ENCODE data around the gene STK17B. TPM values are rescaled to one million over a fixed set of nuclear protein-coding genes. Genes with fewer than 3 reads are reported as not detected.

STK17B gene
- total and polyA plus RNA-seq, 9 of the 15 experiments (the other 6 are each of a cell fraction or from before 2014, with no cell fraction given) = 2.3 to 17.7 (median 8.5) TPM

DNA sequence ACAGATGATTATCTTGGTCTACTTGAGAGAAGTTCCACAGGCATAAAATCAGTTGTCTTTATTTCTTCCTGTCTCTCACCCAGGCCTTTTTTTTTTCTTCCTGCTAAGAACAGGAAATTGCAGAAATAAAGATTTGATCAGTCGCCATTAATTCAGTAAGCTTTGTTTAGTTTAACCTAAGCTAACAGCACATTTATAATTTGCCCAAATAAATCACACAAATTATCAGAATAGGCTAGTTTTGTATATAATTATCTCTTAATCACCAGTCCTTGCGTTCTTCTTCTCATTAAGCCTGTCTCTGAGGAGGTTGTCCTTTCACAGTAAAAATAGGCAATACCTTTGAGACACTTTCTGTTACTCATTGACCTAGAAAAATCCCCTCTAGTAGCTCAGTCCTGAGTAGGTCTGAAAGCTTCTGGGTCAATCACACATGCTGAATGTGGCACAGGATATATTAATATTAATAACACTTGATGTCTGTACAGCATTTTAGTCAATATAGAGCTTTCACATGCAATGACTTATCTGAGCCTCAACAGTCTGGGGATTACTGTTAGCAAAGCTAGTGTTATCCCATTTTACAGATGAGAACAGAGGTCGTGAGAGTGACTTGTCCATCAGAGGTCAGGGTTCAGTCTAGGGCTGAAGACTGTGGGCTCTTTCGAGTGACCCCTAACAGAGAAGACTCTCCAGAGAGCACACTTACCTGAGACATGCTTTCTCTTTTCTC is 11.2 kb upstream of the STK17B start (continued):
- TF ChIP-seq LCOR (CRISPR knock-in tag; IDR thresholded peaks at IDR 0.05) (no peak), GTF2A2 (tag; IDR thresholded peaks at IDR 0.05) (no peak), DDX20 (tag; IDR thresholded peaks at IDR 0.05; ENCODE audit: low read depth) (no peak), EP300 (IDR thresholded peaks at IDR 0.05; ENCODE audit: low read length) (no peak), RBM17 (IDR thresholded peaks at IDR 0.05; ENCODE audit: borderline replicate concordance, low read depth, low read length) (no peak)

DNA sequence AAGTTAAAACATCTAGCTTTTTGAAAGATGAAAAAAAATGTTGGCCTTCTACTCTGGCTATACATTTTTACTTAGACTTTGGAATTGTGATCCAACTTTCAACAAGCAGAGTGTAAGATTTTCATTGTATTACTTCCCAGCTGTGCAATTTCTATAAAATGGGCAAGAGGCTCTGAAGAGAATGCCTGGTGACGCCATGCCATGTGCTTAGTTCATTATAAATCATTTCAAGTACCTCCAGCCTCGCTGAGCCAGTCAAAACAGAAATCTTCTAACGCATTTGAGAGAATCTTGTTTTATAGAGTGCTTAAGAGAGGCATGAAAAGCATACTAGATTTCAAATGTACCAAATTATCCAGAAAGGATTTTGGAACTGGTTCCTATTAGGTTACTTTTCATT is 10.1 kb upstream of the STK17B start:
- Histone ChIP-seq H3K4me3 (no peak overlapping the region), H3K9me1 (ENCODE audit: control insufficient read depth, insufficient read depth, low read length) (no peaks in the 10 kb centered on the region), H3K4me1 (replicated peaks in 1 of 2; ENCODE audit: control insufficient read depth in 2 of 2, insufficient read depth in 2 of 2, low read length in 2 of 2) (peaks cover 0 to 12% of the 10 kb centered on the region in 2 experiments; a peak in 2 of 5 replicates), H3K36me3 (ENCODE audit: control insufficient read depth, insufficient read depth, low read length) (no peaks in the 10 kb centered on the region), H3K9me3 (replicated peaks; ENCODE audit: control insufficient read depth, insufficient read depth, low read depth, low read length) (no peaks in the 10 kb centered on the region), H3K4me2 (ENCODE audit: insufficient read depth, low read length) (no peak overlapping the region), H3K9ac (ENCODE audit: insufficient read depth in 1 of 2, low read depth in 2 of 2, low read length in 2 of 2) (no peak overlapping the region), H4K20me1 (replicated peaks; ENCODE audit: control insufficient read depth, insufficient read depth, low read length) (no peaks in the 10 kb centered on the region), H2AFZ (ENCODE audit: low read depth, low read length) (no peak overlapping the region), H3K27me3 (ENCODE audit: control insufficient read depth in 2 of 2, insufficient read depth in 2 of 2, low read length in 2 of 2) (no peaks in the 10 kb centered on the region), H3K27ac (ENCODE audit: extremely low read depth, low read depth, low read length) (no peak overlapping the region), H3K79me2 (ENCODE audit: control insufficient read depth, insufficient read depth, low read length) (no peaks in the 10 kb centered on the region)
- FAIRE-seq (no peak), ATAC-seq (no peak), DNase-seq (ENCODE audit: extremely low read depth in 1 of 4, low spot score in 3 of 4) (no peak)
- 67% methylated on average over 3 of the region's 3 CpGs for WGBS (ENCODE audit: insufficient coverage, low coverage, missing lambda C conversion rate)
- in situ Hi-C loops (cut with MboI) (no loop called here), intact Hi-C loops (cut with micrococcal nuclease) (no loop called here)
- POLR2A ChIA-PET = interaction anchor here (0.6 to 1.1 kb wide), 2 partner anchors 53 to 60 kb away, joined by 3 to 5 read pairs; no protein-coding TSS in a partner anchor
- BruUV-seq (replicated peaks) = no TSS peak
- CTCF ChIA-PET (ENCODE audit: low intra/inter-chr PET ratio) = interaction anchor here (0.6 kb wide), 1 partner anchor 104 kb away, joined by 4 read pairs; no protein-coding TSS in a partner anchor
- TF ChIP-seq POLR2H (tag; IDR thresholded peaks at IDR 0.05; ENCODE audit: low read depth) = no peak
- TF ChIP-seq, protein P1, sequence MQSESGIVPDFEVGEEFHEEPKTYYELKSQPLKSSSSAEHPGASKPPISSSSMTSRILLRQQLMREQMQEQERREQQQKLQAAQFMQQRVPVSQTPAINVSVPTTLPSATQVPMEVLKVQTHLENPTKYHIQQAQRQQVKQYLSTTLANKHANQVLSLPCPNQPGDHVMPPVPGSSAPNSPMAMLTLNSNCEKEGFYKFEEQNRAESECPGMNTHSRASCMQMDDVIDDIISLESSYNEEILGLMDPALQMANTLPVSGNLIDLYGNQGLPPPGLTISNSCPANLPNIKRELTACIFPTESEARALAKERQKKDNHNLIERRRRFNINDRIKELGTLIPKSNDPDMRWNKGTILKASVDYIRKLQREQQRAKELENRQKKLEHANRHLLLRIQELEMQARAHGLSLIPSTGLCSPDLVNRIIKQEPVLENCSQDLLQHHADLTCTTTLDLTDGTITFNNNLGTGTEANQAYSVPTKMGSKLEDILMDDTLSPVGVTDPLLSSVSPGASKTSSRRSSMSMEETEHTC (IDR thresholded peaks at IDR 0.05) = no peak
- TF ChIP-seq, protein P2, sequence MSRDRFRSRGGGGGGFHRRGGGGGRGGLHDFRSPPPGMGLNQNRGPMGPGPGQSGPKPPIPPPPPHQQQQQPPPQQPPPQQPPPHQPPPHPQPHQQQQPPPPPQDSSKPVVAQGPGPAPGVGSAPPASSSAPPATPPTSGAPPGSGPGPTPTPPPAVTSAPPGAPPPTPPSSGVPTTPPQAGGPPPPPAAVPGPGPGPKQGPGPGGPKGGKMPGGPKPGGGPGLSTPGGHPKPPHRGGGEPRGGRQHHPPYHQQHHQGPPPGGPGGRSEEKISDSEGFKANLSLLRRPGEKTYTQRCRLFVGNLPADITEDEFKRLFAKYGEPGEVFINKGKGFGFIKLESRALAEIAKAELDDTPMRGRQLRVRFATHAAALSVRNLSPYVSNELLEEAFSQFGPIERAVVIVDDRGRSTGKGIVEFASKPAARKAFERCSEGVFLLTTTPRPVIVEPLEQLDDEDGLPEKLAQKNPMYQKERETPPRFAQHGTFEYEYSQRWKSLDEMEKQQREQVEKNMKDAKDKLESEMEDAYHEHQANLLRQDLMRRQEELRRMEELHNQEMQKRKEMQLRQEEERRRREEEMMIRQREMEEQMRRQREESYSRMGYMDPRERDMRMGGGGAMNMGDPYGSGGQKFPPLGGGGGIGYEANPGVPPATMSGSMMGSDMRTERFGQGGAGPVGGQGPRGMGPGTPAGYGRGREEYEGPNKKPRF (IDR thresholded peaks at IDR 0.05; ENCODE audit: low read depth, low read length) = no peak
- no peak for TF ChIP-seq ZNF274 (IDR thresholded peaks at IDR 0.05; ENCODE audit: borderline replicate concordance, low read depth, low read length)
- no peak for TF ChIP-seq ZNF707 (CRISPR knock-in tag; conservative IDR thresholded peaks at IDR 0.05)
- TF ChIP-seq, protein P3, sequence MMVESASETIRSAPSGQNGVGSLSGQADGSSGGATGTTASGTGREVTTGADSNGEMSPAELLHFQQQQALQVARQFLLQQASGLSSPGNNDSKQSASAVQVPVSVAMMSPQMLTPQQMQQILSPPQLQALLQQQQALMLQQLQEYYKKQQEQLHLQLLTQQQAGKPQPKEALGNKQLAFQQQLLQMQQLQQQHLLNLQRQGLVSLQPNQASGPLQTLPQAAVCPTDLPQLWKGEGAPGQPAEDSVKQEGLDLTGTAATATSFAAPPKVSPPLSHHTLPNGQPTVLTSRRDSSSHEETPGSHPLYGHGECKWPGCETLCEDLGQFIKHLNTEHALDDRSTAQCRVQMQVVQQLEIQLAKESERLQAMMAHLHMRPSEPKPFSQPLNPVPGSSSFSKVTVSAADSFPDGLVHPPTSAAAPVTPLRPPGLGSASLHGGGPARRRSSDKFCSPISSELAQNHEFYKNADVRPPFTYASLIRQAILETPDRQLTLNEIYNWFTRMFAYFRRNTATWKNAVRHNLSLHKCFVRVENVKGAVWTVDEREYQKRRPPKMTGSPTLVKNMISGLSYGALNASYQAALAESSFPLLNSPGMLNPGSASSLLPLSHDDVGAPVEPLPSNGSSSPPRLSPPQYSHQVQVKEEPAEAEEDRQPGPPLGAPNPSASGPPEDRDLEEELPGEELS (CRISPR knock-in tag; IDR thresholded peaks at IDR 0.05; ENCODE audit: borderline replicate concordance) = no peak
- TF ChIP-seq GABPB1 (CRISPR knock-in tag; IDR thresholded peaks at IDR 0.05) = no peak
- no peak for TF ChIP-seq KAT2B (IDR thresholded peaks at IDR 0.05; ENCODE audit: low read depth, low read length)
- no peak for TF ChIP-seq BCL6 (CRISPR knock-in tag; IDR thresholded peaks at IDR 0.05)
- no peak for TF ChIP-seq MXI1 (IDR thresholded peaks at IDR 0.05; ENCODE audit: low read depth, low read length)
- no peak for TF ChIP-seq TAF7 (tag; IDR thresholded peaks at IDR 0.05)
